GM23248 (cell line): ENCODE measurements around the gene LAMTOR2.

ENCODE experiments used
- EZH2 ChIP-seq: fragments of 200-600 bp; sonication (generic); IDR thresholded peaks from 2 replicates; pipeline ENCODE4 v1.6.1; 2018; ENCODE audit warnings: antibody characterized with exemption, mild to moderate bottlenecking; ENCODE audit not compliant: insufficient read depth, poor library complexity, severe bottlenecking
- EZH2phosphoT487 ChIP-seq: fragments of 200-600 bp; sonication (generic); IDR thresholded peaks from 2 replicates; pipeline ENCODE4 v1.6.1; 2018; ENCODE audit warnings: antibody characterized with exemption, moderate library complexity, mild to moderate bottlenecking, low read depth; ENCODE audit not compliant: insufficient read depth

- TF ChIP-seq EZH2: no peak
- TF ChIP-seq EZH2phosphoT487: no peak
Observed at GRCh38 chr1:156012051-156012817, 42.3 kb upstream of the LAMTOR2 start.
